CD1c-positive myeloid dendritic cell (primary cell): Measurements from ENCODE around the gene MAP2K4.

ENCODE experiments used
- DNase-seq: peaks from one replicate; pipeline ENCODE4 v3.0.0-alpha.2; 2016; ENCODE audit errors: extremely low spot score

Gene MAP2K4

DNA sequence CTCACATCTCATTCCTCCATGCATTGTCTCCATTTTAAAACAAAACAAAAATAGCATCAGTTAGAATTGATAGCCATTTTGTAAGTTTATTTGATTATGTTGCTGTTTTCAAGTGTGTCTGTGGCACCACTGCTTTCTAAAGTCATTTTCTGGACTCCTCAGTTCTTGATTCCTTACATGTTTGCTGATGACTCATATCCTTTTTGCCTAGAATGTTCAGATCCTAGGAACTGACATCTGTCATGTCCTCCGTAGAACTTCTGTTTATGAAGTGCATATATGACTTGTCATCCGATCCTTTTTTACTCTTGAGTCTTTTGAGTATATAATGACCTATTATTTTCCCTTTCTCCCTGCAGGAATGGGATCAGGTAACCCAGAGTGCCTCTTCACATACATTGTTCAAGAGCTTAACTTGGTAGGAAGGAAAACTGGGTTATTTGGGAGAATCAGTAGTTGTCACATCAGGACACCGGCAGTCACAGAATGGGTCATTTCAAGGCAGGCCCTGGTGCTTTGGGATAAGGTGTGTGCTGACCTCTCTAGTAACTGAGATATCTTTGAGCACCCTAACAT, 69.2 kb downstream of the MAP2K4 start:
- peak; percentile 9 for DNase-seq

- DNase-seq, result no peak
These were observed 73.7 kb downstream of the MAP2K4 start for GRCh38 chr17:12094336-12094735.

DNA sequence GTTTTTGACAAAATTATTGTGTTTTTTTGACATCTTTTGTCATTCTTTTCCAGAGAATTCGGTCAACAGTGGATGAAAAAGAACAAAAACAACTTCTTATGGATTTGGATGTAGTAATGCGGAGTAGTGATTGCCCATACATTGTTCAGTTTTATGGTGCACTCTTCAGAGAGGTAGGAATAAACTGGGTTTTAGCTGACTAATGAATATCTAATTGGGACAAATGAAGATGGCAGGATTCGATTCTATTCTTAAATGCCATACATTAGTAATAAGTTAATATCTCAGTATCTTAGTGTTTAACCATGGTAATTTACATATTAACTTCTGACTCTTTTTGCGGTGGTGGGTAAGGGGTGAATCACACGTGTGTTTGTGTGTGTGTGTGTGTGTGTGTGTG, 74.8 kb downstream of the MAP2K4 start:
- DNase-seq, result no peak

DNA sequence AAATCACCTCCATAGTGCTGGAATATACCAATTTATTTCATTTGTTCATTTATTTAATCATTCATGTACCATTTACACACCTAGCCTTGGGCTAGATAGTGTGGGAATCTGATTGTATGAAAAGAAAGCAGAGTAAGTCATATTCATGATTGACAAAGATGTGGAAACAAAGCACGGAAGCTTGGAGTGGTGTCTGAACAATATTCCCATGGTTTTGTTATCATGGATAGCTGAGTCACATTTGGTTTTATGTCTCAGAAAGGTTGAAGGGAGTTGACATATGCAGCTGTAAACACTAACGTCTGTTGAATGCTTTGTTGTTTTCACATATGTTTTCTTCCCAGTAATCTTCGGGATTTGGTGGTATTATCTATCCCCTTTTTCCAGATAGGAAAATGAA, 76.6 kb downstream of the MAP2K4 start:
- no peak for DNase-seq

- no peak for DNase-seq
These were observed 77.9 kb downstream of the MAP2K4 start for GRCh38 chr17:12098568-12098967.

DNA sequence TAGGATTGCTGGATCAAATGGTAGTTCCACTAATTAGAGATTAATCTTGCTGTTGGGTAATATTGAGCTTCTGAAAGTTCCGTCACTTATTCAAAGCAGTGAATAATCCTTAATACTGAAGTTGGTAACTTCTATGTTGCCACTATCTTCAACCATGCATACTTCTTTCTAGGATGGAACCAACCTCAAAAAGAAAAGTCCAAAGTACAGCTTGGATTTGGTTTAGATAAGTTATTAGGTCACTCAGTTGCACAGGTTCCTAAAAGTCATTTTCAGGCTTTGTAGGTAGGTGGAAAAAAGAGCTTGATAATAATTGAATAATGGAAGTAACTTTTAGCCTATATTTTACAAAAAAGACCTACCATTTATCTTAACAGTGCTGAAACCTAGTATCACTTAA, 78.7 kb downstream of the MAP2K4 start:
- DNase-seq, result no peak

DNA sequence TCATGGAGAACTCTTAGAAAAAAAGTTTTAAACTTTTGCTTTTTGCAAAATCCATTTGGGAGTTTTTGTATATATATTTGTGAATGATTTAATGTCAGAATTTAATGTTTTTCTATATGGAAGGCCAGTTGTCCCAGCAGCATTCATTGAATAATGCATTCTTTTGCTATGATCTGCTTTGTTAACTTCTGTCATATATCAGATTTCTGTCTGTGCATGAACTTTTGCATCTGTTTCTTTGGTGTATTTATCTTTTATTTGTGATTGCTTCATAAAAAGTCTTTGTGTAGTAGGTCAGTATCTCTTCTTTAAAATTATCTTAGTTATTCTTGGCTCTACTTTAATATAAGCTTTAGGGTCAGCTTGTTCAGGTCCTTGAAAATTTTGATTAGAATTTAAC, 84.2 kb downstream of the MAP2K4 start:
- DNase-seq, result no peak

GRCh38 chr17:12107905-12108304, 87.2 kb downstream of the MAP2K4 start:
- DNase-seq, result no peak

DNA sequence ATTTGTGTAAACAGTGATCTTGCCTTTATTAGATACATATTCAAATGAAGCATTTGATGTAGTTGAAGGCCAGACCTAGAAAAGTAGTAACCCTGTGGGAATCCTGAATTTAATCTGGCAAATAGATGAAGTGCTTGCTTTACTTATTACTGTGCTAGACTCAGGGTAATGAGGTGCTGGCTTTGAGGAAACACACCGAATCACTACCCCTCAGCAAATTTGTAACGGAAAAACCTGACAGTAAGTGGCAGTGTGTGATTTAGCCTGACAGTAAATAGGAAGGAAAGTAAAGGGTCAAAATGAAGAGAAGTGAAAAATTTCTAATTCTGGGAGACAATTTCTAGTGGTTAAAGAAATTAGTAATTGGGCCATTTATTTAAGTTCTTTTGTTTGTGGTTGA, 90.2 kb downstream of the MAP2K4 start:
- no peak for DNase-seq

DNA sequence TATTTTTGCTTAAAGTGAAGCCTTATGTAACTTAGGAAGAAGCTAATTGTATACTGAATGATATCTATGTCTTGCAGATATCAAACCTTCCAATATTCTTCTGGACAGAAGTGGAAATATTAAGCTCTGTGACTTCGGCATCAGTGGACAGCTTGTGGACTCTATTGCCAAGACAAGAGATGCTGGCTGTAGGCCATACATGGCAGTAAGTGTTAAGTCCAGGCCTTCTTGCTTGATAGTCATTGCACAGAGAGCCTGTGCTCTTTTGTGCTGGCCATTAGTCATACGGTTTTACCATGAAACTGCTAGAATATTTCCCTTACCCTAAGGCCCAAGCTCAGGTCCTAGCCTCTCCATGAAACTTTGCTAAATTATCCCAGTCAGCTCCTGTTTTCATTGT, 92.5 kb downstream of the MAP2K4 start:
- no peak for DNase-seq

- no peak for DNase-seq
These were observed 94.2 kb downstream of the MAP2K4 start for GRCh38 chr17:12114686-12115418.

- DNase-seq, result no peak
These were observed 95.5 kb downstream of the MAP2K4 start for GRCh38 chr17:12116143-12116542.

- DNase-seq, result no peak
These were observed 97.9 kb downstream of the MAP2K4 start for GRCh38 chr17:12118617-12119016.

- no peak for DNase-seq
These were observed 101.4 kb downstream of the MAP2K4 start for GRCh38 chr17:12122075-12122474.

DNA sequence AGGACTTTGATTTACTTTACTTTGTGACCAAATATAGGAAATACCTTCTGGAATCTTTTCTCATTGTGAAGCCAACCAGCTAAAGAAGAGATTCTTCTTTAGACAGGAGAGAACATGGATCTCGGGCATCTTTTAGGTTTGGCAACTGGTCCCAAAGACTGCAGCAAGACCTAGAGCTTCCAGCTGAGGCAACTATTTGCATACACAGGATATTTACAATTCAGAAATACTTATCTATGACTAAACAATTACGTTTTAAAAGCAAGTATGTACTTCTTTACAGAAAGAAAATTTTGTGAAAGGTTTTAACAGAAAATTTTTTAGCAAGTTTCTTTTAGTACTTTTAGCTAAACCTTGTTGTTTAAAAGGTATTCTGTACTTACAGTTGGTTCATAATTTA, 106.5 kb downstream of the MAP2K4 start:
- no peak for DNase-seq

GRCh38 chr17:12127667-12128066, 107.0 kb downstream of the MAP2K4 start:
- DNase-seq, result no peak

DNA sequence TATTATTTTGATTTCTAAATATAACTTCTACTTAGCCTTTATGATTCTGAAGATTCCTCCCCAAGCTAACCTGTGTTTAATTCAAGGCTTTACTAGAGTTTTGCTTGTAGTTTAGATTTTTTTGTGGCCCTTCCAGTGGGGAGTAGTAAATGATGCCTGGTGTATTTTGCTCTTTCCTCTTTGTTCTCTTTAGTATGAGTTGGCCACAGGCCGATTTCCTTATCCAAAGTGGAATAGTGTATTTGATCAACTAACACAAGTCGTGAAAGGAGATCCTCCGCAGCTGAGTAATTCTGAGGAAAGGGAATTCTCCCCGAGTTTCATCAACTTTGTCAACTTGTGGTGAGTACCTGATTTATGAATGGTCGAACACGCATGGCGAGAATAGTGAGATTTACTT, 108.3 kb downstream of the MAP2K4 start:
- DNase-seq, result no peak

DNA sequence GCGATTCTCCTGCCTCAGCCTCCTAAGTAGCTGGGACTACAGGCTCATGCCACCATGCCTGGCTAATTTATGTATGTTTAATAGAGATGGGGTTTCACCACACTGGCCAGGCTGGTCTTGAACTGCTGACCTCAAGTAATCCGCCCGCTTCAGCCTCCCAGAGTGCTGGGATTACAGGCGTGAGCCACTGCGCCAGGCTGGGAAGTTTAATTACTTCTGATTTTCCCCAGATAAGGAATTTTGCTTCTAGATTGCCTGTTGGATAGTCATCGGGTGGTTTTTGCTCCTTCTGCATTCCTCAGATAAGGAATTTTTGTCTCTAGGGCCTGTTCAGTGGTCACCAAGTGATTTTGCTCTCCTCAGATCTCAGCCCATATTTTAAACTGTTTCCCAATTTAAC, 112.5 kb downstream of the MAP2K4 start:
- DNase-seq, result no peak

- DNase-seq, result no peak
These were observed 113.4 kb downstream of the MAP2K4 start for GRCh38 chr17:12134101-12134500.

GRCh38 chr17:12134587-12134986, 113.9 kb downstream of the MAP2K4 start:
- no peak for DNase-seq

GRCh38 chr17:12136243-12136642, 115.6 kb downstream of the MAP2K4 start:
- no peak for DNase-seq

- no peak for DNase-seq
These were observed 116.0 kb downstream of the MAP2K4 start for GRCh38 chr17:12136646-12137045.

- no peak for DNase-seq
These were observed 117.2 kb downstream of the MAP2K4 start for GRCh38 chr17:12137859-12138258.

- no peak for DNase-seq
These were observed 120.0 kb downstream of the MAP2K4 start for GRCh38 chr17:12140685-12141084.
